Measurements from ENCODE around the gene MSX1. TPM values are rescaled to one million over a fixed set of nuclear protein-coding genes. Genes with fewer than 3 reads are reported as not detected.

MSX1 gene
- total and polyA plus RNA-seq, 2 experiments from 2014 or later: 0.61 TPM; not detected in 1

DNA sequence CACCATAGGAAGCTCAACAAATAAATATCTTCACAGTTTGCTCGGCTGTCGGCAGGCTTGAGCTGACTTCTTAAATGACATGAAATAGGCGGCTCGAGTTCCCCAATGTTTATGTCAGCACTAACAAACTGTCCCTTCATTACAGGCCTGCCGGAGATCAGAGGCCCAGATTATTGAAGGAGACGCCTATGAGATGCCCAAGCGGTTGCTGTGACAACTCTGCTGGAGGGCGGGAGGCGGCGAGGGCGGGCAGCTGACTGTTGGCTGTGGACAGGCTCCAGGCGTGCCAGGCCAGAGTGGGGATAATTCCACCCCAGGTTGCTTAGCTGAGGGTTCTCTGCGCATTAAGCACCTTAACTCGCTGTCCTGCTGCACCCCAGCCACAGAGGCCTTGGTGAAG, 39.2 kb upstream of the MSX1 start (continued):
- TF ChIP-seq, protein P1, sequence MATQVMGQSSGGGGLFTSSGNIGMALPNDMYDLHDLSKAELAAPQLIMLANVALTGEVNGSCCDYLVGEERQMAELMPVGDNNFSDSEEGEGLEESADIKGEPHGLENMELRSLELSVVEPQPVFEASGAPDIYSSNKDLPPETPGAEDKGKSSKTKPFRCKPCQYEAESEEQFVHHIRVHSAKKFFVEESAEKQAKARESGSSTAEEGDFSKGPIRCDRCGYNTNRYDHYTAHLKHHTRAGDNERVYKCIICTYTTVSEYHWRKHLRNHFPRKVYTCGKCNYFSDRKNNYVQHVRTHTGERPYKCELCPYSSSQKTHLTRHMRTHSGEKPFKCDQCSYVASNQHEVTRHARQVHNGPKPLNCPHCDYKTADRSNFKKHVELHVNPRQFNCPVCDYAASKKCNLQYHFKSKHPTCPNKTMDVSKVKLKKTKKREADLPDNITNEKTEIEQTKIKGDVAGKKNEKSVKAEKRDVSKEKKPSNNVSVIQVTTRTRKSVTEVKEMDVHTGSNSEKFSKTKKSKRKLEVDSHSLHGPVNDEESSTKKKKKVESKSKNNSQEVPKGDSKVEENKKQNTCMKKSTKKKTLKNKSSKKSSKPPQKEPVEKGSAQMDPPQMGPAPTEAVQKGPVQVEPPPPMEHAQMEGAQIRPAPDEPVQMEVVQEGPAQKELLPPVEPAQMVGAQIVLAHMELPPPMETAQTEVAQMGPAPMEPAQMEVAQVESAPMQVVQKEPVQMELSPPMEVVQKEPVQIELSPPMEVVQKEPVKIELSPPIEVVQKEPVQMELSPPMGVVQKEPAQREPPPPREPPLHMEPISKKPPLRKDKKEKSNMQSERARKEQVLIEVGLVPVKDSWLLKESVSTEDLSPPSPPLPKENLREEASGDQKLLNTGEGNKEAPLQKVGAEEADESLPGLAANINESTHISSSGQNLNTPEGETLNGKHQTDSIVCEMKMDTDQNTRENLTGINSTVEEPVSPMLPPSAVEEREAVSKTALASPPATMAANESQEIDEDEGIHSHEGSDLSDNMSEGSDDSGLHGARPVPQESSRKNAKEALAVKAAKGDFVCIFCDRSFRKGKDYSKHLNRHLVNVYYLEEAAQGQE (IDR thresholded peaks at IDR 0.05; ENCODE audit: unreplicated experiment): no peak
- no peak for TF ChIP-seq ZNF331 (CRISPR knock-in tag; IDR thresholded peaks at IDR 0.05; ENCODE audit: low read depth)

DNA sequence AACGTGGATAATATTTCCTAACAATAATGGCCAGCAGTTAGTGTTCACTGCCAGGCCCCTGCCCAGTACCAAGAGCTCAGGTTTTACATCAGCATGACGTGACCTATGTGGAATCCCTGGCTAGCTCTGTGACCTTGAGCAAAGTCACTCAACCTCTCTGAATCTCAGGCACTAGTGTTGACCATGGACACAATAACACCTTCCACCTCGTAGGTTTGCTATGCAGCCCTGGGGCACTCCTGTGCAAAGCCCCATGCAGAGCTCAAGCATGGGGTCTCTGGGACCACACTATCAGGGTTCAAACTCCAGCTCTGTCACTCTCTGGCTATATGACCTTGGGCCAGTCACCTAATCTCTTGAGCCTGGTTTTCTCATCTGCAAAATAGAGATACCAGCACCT, 38.7 kb upstream of the MSX1 start:
- ATAC-seq (no peak), DNase-seq (ENCODE audit: low spot score) (no peak)
- no peak overlapping the region for H3K4me3 Mint-ChIP-seq
- no peak overlapping the region for H3K27ac ChIP-seq (ENCODE audit: low read depth)
- peaks cover 7% of the 10 kb centered on the region; the same call in 2 of the 3 replicates for H3K36me3 Mint-ChIP-seq (ENCODE audit: low read depth)
- no peak overlapping the region for H2AFZ ChIP-seq
- H3K27me3 Mint-ChIP-seq (ENCODE audit: insufficient read depth, low read depth, poor library complexity): peaks cover 5% of the 10 kb centered on the region
- no peaks in the 10 kb centered on the region for H3K4me1 ChIP-seq (ENCODE audit: insufficient read depth)
- no peaks in the 10 kb centered on the region for H3K27me3 ChIP-seq (ENCODE audit: insufficient read depth)
- H3K9me2 ChIP-seq (ENCODE audit: insufficient read depth): no peaks in the 10 kb centered on the region
- H4K20me1 ChIP-seq (replicated peaks; ENCODE audit: insufficient read depth): no peaks in the 10 kb centered on the region
- H3K79me2 ChIP-seq (replicated peaks; ENCODE audit: insufficient read depth): no peaks in the 10 kb centered on the region
- H3K9me3 Mint-ChIP-seq: peaks cover 14% of the 10 kb centered on the region
- TF ChIP-seq NANOG (IDR thresholded peaks at IDR 0.05; ENCODE audit: borderline replicate concordance) (no peak), ZNF114 (CRISPR knock-in tag; IDR thresholded peaks at IDR 0.05) (no peak), ZNF331 (CRISPR knock-in tag; IDR thresholded peaks at IDR 0.05; ENCODE audit: low read depth) (no peak), STAT1 (IDR thresholded peaks at IDR 0.05; ENCODE audit: unreplicated experiment) (no peak), EZH2 (IDR thresholded peaks at IDR 0.05; ENCODE audit: low read depth, unreplicated experiment) (no peak), EZH2phosphoT487 (IDR thresholded peaks at IDR 0.05; ENCODE audit: unreplicated experiment) (no peak), POLR2AphosphoS5 (IDR thresholded peaks at IDR 0.05; ENCODE audit: low read depth) (no peak), CREB1 (CRISPR knock-in tag; IDR thresholded peaks at IDR 0.05; ENCODE audit: low read depth) (no peak)
- TF ChIP-seq, protein P2, sequence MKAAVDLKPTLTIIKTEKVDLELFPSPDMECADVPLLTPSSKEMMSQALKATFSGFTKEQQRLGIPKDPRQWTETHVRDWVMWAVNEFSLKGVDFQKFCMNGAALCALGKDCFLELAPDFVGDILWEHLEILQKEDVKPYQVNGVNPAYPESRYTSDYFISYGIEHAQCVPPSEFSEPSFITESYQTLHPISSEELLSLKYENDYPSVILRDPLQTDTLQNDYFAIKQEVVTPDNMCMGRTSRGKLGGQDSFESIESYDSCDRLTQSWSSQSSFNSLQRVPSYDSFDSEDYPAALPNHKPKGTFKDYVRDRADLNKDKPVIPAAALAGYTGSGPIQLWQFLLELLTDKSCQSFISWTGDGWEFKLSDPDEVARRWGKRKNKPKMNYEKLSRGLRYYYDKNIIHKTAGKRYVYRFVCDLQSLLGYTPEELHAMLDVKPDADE (IDR thresholded peaks at IDR 0.05): no peak
- TF ChIP-seq, protein P1 (IDR thresholded peaks at IDR 0.05; ENCODE audit: unreplicated experiment): no peak
- H3K27ac Mint-ChIP-seq: no peak overlapping the region
- H3K36me3 ChIP-seq (ENCODE audit: insufficient read depth): no peaks in the 10 kb centered on the region
- H3F3A ChIP-seq (replicated peaks; ENCODE audit: low read depth): no peaks in the 10 kb centered on the region
- no peak overlapping the region for H3K4me2 ChIP-seq
- no peak overlapping the region for H3K4me3 ChIP-seq
- H3K4me1 Mint-ChIP-seq: no peaks in the 10 kb centered on the region

Data from GM23338 (cell line).